Measurements from ENCODE around the gene CLIP2.

CLIP2 gene

DNA sequence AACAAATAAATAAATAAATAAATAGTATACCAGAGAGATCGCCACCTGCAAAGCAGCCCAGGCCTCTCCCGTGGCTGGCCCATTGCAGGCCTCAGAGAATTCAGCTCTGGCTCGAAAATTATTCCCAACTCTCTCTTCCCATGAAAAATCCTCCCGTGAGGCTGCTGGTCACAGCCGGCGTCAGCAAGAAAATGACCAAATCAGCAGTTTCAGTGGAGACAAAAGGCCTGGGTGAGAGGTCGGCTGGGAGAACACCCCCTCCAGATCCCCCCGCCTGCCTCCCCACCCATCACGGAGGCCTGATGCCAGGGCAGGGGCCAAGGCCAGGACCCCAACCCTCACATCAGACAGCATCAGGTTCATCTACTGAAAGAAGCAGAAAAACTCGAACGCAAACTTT is 3.1 kb upstream of the CLIP2 start:
- FAIRE-seq, result no peak
- no peak for TF ChIP-seq SPI1 (IDR thresholded peaks at IDR 0.05; ENCODE audit: low read depth, low read length)
- no peak for TF ChIP-seq POLR2AphosphoS5 (IDR thresholded peaks at IDR 0.05; ENCODE audit: low read depth, low read length)
- no peak for TF ChIP-seq TAF1 (IDR thresholded peaks at IDR 0.05; ENCODE audit: low read depth, low read length)
- no peak for TF ChIP-seq POLR2A (IDR thresholded peaks at IDR 0.05; ENCODE audit: low read depth, low read length)
- no peak for TF ChIP-seq POU2F2 (IDR thresholded peaks at IDR 0.05; ENCODE audit: low read depth, low read length)
- TF ChIP-seq PAX5 (IDR thresholded peaks at IDR 0.05; ENCODE audit: insufficient read depth, low read length, severe bottlenecking), result no peak
- DNase-seq (ENCODE audit: insufficient read length, low spot score), result no peak

DNA sequence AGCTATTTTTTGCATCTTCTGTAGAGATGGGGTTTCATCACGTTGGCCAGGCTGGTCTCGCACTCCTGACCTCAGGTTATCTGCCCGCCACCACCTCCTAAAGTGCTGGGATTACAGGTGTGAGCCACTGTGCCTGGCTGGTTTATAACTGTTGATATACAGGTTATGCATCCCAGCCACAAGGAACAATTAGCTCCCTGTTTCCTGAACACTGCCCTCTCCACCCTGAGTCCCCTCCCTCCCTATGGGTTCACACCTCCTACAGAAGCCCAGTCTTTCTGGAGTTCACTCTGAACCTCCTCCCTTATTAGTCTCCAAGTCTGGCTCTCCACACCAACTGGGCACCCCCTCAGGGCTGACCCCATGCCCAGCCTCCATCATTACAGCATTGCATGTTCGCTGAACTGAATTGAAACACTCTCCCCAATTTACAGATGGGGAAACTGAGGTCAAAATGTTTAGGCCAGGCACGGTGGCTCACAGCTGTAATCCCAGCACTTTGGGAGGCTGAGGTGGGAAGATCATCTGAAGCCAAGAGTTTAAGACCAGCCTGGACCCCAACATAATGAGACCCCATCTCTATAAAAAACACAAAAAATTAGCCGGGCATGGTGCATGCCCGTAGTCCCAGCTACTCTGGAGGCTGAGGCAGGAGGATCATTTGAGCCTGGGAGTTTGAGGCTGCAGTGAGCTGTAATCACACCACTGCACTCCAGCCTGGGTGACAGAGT is 1.7 kb upstream of the CLIP2 start:
- DNase-seq (ENCODE audit: insufficient read length, low spot score) (no peak), FAIRE-seq (no peak)
- TF ChIP-seq POLR2A (IDR thresholded peaks at IDR 0.05; ENCODE audit: low read depth, low read length) (no peak), POU2F2 (IDR thresholded peaks at IDR 0.05; ENCODE audit: low read depth, low read length) (no peak), TAF1 (IDR thresholded peaks at IDR 0.05; ENCODE audit: low read depth, low read length) (no peak), PAX5 (IDR thresholded peaks at IDR 0.05; ENCODE audit: insufficient read depth, low read length, severe bottlenecking) (no peak), SPI1 (IDR thresholded peaks at IDR 0.05; ENCODE audit: low read depth, low read length) (no peak), POLR2AphosphoS5 (IDR thresholded peaks at IDR 0.05; ENCODE audit: low read depth, low read length) (no peak)

DNA sequence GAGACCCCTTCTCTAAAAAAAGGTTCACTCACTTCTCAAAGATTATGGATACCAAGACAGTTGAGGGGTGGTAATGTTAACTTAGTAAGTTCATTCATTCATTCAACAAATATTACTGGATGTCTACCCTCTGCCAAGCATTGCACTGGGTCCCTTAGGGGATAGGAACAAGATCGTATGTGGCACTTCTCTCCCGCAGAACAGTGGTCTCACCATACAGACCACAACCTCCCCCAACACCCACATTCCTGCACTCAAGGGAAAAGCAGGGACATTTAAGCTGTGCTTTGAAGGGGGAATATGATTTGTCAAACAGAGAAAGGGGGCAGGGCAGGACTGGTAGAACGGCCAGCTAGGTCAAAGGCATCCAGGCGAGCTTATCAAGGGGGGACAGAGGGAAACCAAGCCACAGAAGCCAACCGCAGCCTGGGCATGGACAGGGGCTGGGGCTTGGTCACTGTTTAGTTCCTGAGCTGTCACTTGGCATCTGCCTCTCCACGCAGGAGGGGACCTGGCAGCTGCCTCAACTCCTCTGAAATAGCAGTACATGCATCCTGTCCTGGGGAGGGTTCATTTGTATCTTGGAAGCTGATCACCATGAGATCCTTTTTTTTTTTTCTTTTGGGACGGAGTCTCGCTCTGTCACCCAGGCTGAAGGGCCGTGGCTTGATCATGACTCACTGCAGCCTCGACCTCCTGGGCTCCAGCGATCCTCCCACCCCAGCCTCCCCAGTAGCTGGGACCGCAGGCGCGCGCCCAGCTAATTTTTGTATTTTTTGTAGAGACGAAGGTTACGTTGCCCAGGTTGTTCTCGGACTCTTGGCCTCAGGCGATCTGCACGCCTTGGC is 949 bp upstream of the CLIP2 start:
- peak; percentile 20 for FAIRE-seq
- TF ChIP-seq POLR2AphosphoS5 (IDR thresholded peaks at IDR 0.05; ENCODE audit: low read depth, low read length) (no peak), SPI1 (IDR thresholded peaks at IDR 0.05; ENCODE audit: low read depth, low read length) (no peak), POLR2A (IDR thresholded peaks at IDR 0.05; ENCODE audit: low read depth, low read length) (no peak), PAX5 (IDR thresholded peaks at IDR 0.05; ENCODE audit: insufficient read depth, low read length, severe bottlenecking) (no peak), POU2F2 (IDR thresholded peaks at IDR 0.05; ENCODE audit: low read depth, low read length) (no peak), TAF1 (IDR thresholded peaks at IDR 0.05; ENCODE audit: low read depth, low read length) (no peak)
- DNase-seq (ENCODE audit: insufficient read length, low spot score), result no peak

DNA sequence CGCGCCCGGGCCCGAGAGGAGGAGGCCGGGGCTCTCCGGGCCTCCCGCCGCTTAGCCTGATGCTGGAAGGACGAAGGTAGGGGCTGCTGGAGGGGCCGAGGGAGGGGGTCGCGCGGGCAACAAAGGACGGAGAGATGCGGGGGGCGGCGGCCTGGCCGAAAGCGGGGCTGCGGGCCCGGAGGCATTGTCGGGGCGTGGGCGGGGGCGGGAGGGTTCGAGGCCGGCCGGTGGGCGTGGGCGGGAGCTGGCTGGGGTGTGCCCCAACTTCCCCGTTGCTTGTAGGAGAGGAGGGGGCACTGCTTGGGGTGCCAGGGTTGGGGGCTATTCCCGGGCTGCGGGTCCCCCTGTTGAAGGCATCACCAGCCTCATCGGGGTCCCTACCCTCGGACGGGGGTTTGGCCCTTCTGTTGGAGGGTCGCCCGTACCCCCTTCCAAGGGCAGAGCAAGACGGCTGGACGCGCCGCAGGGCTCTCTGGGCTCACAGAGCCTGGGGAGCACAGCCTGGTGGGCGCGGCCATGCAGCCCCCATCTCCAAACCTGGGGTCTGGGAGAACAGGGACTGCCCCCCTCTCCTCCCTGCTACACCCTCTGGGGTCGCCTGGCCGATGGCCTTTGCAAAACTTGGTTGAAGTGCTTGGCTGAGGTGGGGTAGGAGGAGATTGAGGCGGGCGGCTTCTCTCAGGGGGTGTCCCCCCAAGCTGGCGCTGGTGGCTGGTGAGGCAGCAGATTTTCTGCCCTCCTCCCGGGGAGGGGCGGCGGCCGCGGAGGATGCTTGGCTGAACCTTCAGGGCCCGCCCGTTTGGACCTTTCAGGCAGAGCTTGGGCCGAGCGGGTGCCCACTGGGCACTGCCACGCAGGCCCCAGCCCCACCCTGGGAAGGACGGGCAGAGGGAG is 699 bp downstream of the CLIP2 start:
- no peak for TF ChIP-seq POLR2A (IDR thresholded peaks at IDR 0.05; ENCODE audit: low read depth, low read length)
- FAIRE-seq (peak; percentile 62), DNase-seq (ENCODE audit: insufficient read length, low spot score) (peak; percentile 41)

DNA sequence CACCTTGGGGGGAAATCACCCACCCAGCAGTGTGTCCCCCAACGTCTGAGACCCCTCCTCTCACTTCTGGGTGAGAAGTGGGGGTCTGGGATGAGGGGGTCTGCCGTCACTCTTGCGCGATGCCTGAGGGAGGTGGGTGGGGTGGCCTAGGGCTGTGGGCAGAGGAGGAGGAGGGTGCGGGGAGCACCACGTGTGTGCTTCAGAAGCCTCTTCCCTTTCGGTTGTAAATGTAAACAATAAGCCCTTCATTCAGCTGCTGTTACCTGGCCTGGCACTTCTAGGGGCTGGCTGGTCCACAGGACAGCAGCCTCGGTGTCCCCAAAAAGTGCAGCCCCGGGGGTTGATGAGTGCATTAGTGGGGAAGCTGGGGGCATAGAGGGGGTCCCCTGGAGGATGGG is 1.3 kb downstream of the CLIP2 start:
- FAIRE-seq (peak; percentile 50), DNase-seq (ENCODE audit: insufficient read length, low spot score) (no peak)
- no peak for TF ChIP-seq POLR2AphosphoS5 (IDR thresholded peaks at IDR 0.05; ENCODE audit: low read depth, low read length)
- no peak for TF ChIP-seq PAX5 (IDR thresholded peaks at IDR 0.05; ENCODE audit: insufficient read depth, low read length, severe bottlenecking)
- no peak for TF ChIP-seq TAF1 (IDR thresholded peaks at IDR 0.05; ENCODE audit: low read depth, low read length)
- no peak for TF ChIP-seq SPI1 (IDR thresholded peaks at IDR 0.05; ENCODE audit: low read depth, low read length)
- TF ChIP-seq POLR2A (IDR thresholded peaks at IDR 0.05; ENCODE audit: low read depth, low read length), result no peak
- no peak for TF ChIP-seq POU2F2 (IDR thresholded peaks at IDR 0.05; ENCODE audit: low read depth, low read length)

DNA sequence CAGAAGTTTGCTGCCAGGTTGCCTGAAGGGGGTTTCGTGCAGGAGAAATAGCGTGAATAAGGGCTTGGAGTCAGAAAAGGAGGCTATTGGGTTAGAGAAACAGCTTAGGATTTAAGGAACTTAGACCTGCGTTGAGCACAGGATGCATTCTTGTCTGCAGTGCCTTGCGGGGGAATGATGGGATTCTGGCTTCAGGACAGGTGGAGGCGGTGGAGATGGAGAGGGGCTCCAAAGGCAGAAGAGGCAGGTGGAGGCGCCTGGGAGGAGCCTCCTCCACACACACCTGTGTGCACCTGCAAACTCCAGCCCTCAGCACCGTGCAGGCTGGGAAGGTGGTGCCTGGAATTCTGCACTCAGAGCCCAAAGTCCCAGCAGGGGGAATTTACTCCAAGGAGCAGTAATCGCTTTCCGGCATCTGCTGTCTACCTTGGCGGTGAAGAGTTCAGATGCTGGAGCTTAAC is 1.8 kb downstream of the CLIP2 start:
- no peak for TF ChIP-seq POU2F2 (IDR thresholded peaks at IDR 0.05; ENCODE audit: low read depth, low read length)
- no peak for TF ChIP-seq POLR2AphosphoS5 (IDR thresholded peaks at IDR 0.05; ENCODE audit: low read depth, low read length)
- TF ChIP-seq TAF1 (IDR thresholded peaks at IDR 0.05; ENCODE audit: low read depth, low read length), result no peak
- no peak for TF ChIP-seq SPI1 (IDR thresholded peaks at IDR 0.05; ENCODE audit: low read depth, low read length)
- no peak for TF ChIP-seq PAX5 (IDR thresholded peaks at IDR 0.05; ENCODE audit: insufficient read depth, low read length, severe bottlenecking)
- TF ChIP-seq POLR2A (IDR thresholded peaks at IDR 0.05; ENCODE audit: low read depth, low read length), result no peak
- no peak for FAIRE-seq
- DNase-seq (ENCODE audit: insufficient read length, low spot score), result no peak

DNA sequence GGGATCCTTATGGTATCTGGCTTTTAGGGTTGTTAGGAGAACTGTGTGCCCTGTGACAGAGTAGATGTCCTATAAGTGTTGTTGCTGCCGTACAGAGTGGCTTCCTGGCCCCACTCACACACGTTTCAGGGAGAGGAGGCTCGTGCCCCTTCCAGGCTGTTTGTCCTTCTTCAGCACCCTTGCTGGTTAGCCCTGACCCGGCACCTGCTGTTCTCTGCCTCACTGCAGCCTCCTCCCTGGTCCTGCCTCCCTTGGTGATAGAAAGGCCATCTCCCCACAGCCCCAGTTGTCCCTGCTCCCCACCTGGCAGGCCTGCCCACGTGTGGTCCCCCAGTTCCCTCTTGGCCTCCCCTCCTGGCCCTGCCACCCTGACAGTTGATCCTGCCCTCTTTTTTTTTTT is 2.3 kb downstream of the CLIP2 start:
- FAIRE-seq, result no peak
- no peak for TF ChIP-seq POLR2AphosphoS5 (IDR thresholded peaks at IDR 0.05; ENCODE audit: low read depth, low read length)
- no peak for TF ChIP-seq TAF1 (IDR thresholded peaks at IDR 0.05; ENCODE audit: low read depth, low read length)
- no peak for TF ChIP-seq SPI1 (IDR thresholded peaks at IDR 0.05; ENCODE audit: low read depth, low read length)
- no peak for TF ChIP-seq PAX5 (IDR thresholded peaks at IDR 0.05; ENCODE audit: insufficient read depth, low read length, severe bottlenecking)
- TF ChIP-seq POU2F2 (IDR thresholded peaks at IDR 0.05; ENCODE audit: low read depth, low read length), result no peak
- no peak for TF ChIP-seq POLR2A (IDR thresholded peaks at IDR 0.05; ENCODE audit: low read depth, low read length)

DNA sequence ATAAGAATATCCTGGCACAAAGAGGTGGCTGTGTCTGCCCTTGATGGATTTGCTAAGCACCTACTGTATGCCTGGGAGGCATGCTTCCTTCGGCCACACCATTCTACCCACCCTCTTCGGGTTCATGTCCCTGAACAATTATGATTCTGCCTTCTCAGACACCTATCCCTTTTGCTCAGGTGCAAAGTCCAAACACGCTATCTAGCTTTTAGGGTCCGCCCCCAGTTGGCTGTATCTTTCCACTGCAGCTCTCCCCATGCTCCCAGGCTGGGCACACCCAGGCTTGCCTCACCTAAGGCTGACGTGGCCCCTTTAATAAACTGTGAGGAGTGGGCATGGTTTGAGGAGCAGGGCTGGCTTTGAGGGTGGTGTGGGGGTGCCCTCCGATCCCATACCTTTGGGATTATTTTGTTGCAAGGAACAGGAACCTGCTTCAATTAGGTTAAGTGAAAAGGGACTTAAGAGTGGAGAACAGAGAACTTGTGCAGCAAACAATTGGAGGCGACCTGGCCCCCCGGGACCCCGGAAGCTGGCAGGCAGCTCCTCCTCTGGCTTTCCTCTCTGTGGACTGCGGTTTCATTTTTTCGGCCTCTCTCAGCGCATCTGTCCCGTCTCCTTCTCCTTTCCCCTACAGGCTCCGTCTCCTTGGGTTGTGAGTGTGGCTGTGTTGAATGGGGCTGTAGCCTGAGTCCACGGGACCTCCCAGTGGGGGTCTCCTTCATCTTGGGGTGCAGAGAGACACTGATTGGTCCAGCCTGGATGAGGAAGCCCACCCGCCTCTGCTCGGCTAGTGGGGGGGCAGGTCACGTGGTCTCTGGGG is 3.8 kb downstream of the CLIP2 start:
- DNase-seq (ENCODE audit: insufficient read length, low spot score), result no peak
- peak; percentile 26 for FAIRE-seq
- TF ChIP-seq POLR2AphosphoS5 (IDR thresholded peaks at IDR 0.05; ENCODE audit: low read depth, low read length), result no peak

More for the DNA sequence above, 2.3 kb downstream of the CLIP2 start:
- DNase-seq (ENCODE audit: insufficient read length, low spot score), result no peak

Measured in GM12891 (cell line).